Epithelial cell of proximal tubule (primary cell): ENCODE results near the gene RAB5B. TPM values are rescaled to one million over a fixed set of nuclear protein-coding genes. Genes with fewer than 3 reads are reported as not detected.

Source experiments
- DNase-seq: peaks from one replicate; pipeline ENCODE4 v3.0.0-alpha.2; 2011; ENCODE audit warnings: low read depth
- H3K4me3 ChIP-seq: 2 replicates; pipeline ENCODE4 v1.5.1; 2011; ENCODE audit warnings: low read depth, mild to moderate bottlenecking, low read length
- total RNA-seq: library from RNA; depleted of rRNA; stranded (reverse); fragments of >200 nt; gene quantifications from 2 replicates; pipeline ENCODE4 v1.2.3, GENCODE V29; 2015
- TF ChIP-seq, protein P1 (sequence below): conservative IDR thresholded peaks from 2 replicates; pipeline ENCODE4 v1.5.1; 2012; ENCODE audit warnings: low read depth, mild to moderate bottlenecking, low read length

The RAB5B gene
- total RNA-seq, 1 donor from 2014 or later: 61.5 TPM

- no peak for DNase-seq
- TF ChIP-seq, protein P1, sequence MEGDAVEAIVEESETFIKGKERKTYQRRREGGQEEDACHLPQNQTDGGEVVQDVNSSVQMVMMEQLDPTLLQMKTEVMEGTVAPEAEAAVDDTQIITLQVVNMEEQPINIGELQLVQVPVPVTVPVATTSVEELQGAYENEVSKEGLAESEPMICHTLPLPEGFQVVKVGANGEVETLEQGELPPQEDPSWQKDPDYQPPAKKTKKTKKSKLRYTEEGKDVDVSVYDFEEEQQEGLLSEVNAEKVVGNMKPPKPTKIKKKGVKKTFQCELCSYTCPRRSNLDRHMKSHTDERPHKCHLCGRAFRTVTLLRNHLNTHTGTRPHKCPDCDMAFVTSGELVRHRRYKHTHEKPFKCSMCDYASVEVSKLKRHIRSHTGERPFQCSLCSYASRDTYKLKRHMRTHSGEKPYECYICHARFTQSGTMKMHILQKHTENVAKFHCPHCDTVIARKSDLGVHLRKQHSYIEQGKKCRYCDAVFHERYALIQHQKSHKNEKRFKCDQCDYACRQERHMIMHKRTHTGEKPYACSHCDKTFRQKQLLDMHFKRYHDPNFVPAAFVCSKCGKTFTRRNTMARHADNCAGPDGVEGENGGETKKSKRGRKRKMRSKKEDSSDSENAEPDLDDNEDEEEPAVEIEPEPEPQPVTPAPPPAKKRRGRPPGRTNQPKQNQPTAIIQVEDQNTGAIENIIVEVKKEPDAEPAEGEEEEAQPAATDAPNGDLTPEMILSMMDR: no peak
- no peak overlapping the region for H3K4me3 ChIP-seq
These were observed 39.8 kb upstream of the RAB5B start for GRCh38 chr12:55933799-55934742.

DNA sequence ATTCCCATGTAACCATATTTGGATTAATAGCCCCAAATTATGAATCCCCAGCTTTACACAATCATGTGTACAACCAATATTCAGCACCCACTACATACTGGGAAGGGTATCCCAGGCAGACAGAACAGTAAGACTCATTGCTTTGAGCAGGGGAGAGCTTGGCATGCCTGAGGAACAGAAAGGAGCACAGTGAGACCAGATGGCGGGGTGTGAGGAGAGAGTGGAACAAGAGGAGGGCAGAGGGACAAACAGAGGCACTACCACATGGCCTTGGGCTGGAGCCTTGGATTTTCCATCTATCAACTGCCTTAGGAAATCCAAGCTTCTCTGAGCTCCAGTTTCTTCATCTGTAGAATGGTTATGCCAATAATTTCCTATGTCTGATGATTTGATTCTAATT is 39.1 kb upstream of the RAB5B start:
- TF ChIP-seq, protein P1: no peak
- DNase-seq: no peak
- no peak overlapping the region for H3K4me3 ChIP-seq

DNA sequence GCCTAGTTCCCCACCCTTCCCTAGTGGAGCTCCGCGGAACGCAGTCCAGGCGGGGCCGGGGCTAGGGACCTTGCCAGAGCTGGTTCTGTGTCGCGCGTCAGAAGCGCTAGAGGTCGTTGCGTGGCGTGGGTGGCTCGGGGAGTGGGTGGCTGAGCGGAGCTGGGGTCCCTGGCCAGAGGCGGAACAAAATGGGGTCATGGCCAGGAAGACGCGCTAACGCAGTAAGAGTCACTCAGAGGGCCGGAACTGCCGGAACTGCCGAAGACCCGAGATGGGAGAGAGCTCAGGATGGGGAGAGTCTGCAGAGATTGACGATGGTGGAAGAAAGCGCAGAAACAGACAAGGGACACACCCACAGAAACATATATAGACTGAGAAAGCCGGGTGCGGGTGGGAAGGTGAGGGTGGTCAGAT is 38.1 kb upstream of the RAB5B start:
- DNase-seq: no peak
- no peak overlapping the region for H3K4me3 ChIP-seq
- TF ChIP-seq, protein P1: no peak

DNA sequence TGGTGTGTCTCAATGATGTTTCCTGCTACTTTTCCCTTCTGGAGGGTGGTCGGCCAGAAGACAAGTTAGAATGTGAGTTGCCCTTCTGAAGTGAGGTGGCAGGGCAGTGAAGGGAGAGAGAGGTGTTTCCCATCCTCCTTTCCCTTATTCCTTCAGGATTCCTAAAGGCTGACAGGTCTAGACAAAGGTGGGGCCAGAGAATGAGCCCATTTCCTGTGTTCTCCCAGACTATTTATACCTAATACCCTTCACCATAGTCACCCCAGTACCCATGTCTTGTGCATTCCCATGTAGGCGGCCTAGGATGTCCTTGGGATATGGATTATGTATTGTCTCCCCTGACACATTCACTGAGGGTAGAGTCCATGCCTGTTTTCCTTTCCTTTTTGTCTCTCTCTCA is 35.9 kb upstream of the RAB5B start:
- no peak overlapping the region for H3K4me3 ChIP-seq
- no peak for DNase-seq
- TF ChIP-seq, protein P1: no peak

DNA sequence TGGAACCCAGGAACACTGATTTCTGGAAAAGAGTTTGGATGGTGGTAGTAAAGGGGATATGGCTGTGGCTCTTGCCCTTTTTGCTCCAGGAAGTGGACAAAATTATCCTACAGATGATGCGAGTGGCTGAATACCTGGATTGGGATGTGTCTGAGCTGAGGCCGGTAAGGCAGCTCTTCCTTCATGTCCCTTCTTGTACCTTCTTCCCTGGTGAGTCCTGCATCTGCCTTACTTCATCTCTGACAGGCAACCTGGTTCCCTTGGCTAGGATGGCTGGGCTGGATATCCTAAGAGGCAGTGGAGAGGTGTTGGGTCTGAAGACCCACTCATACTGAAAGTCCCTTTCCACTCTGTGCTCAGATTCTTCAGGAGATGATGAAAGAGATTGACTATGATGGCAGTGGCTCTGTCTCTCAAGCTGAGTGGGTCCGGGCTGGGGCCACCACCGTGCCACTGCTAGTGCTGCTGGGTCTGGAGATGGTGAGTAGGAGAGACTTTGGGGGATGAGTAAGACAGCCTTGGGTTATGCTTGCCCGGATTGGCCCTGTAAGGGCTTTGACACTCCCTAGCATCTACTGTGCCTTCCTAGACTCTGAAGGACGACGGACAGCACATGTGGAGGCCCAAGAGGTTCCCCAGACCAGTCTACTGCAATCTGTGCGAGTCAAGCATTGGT is 34.9 kb upstream of the RAB5B start:
- TF ChIP-seq, protein P1: no peak
- DNase-seq: no peak
- H3K4me3 ChIP-seq: no peak overlapping the region

- peak overlapping the region; percentile 7 for H3K4me3 ChIP-seq
- TF ChIP-seq, protein P1: peak; percentile 95
- no peak for DNase-seq
These were observed 33.7 kb upstream of the RAB5B start for GRCh38 chr12:55940065-55940732.
